Diencephalon (tissue), 1 donor: ENCODE data around the gene C21orf91. TPM values are rescaled to one million over a fixed set of nuclear protein-coding genes. Genes with fewer than 3 reads are reported as not detected.

Experiments used
- total RNA-seq: library from RNA; depleted of rRNA; stranded (reverse); fragments of >200 nt; gene quantifications from one replicate; pipeline ENCODE4 v1.2.3, GENCODE V29; 2014

The C21orf91 gene
- 18.9 TPM for total RNA-seq

GRCh38 chr21:17819114-17819876 is at the start of gene C21orf91:
TSS of gene C21orf91 (minus strand) at chr21:17819356. CDS start at chr21:17818318, 1,038 bp downstream.

Other genes with a start within 250 kb of the C21orf91 start
- gene BTG3, start 206.5 kb downstream of the C21orf91 start, total RNA-seq = 27.0 TPM